GM23338 (cell line): ENCODE data around the gene DGLUCY. TPM values are rescaled to one million over a fixed set of nuclear protein-coding genes. Genes with fewer than 3 reads are reported as not detected.

Source experiments
- ATAC-seq: fragments of 200-7000 bp; cut with Tn5 transposase; 3 replicates; pipeline ENCODE4 v1.9.1; 2020
- DNase-seq: peaks from one replicate; pipeline ENCODE4 v3.0.0-alpha.2; 2015; ENCODE audit warnings: low spot score
- H2AFZ ChIP-seq: fragments of 200-600 bp; sonication (generic); 2 replicates; pipeline ENCODE4 v1.8.0; 2016; ENCODE audit warnings: antibody characterized with exemption, mild to moderate bottlenecking, moderate library complexity
- H3F3A ChIP-seq: fragments of 200-600 bp; sonication (generic); replicated peaks from 2 replicates; pipeline ENCODE4 v1.8.0; 2017; ENCODE audit warnings: antibody characterized with exemption, mixed run types, low read depth
- H3K27ac ChIP-seq: fragments of 200-600 bp; sonication (generic); 2 replicates; pipeline ENCODE4 v1.6.1; 2016; ENCODE audit warnings: low read depth
- H3K27me3 ChIP-seq: fragments of 200-600 bp; sonication (generic); 2 replicates; pipeline ENCODE4 v1.8.0; 2016; ENCODE audit warnings: mild to moderate bottlenecking, mixed run types, moderate library complexity; ENCODE audit not compliant: insufficient read depth
- H3K36me3 ChIP-seq: fragments of 200-600 bp; sonication (generic); 2 replicates; pipeline ENCODE4 v1.8.0; 2016; ENCODE audit warnings: mild to moderate bottlenecking; ENCODE audit not compliant: insufficient read depth
- H3K4me1 ChIP-seq: fragments of 200-600 bp; sonication (generic); 2 replicates; pipeline ENCODE4 v1.8.0; 2016; ENCODE audit warnings: mild to moderate bottlenecking, moderate library complexity; ENCODE audit not compliant: insufficient read depth
- H3K4me2 ChIP-seq: fragments of 200-600 bp; sonication (generic); 2 replicates; pipeline ENCODE4 v1.7.1; 2017; ENCODE audit warnings: mixed run types
- H3K4me3 ChIP-seq: fragments of 200-600 bp; sonication (generic); 2 replicates; pipeline ENCODE4 v1.6.1; 2016; ENCODE audit warnings: mixed run types
- H3K79me2 ChIP-seq: fragments of 200-600 bp; sonication (generic); replicated peaks from 2 replicates; pipeline ENCODE4 v1.8.0; 2017; ENCODE audit warnings: mild to moderate bottlenecking; ENCODE audit not compliant: insufficient read depth
- H3K9me2 ChIP-seq: fragments of 200-600 bp; sonication (generic); 2 replicates; pipeline ENCODE4 v1.8.0; 2017; ENCODE audit not compliant: insufficient read depth
- H4K20me1 ChIP-seq: fragments of 200-600 bp; sonication (generic); replicated peaks from 2 replicates; pipeline ENCODE4 v1.8.0; 2017; ENCODE audit warnings: mild to moderate bottlenecking; ENCODE audit not compliant: insufficient read depth
- H3K27ac Mint-ChIP-seq: 2 replicates; pipeline ENCODE4 v1.8.0; 2020; ENCODE audit warnings: inconsistent platforms, mild to moderate bottlenecking, moderate library complexity, mixed read lengths
- H3K27me3 Mint-ChIP-seq: 3 replicates; pipeline ENCODE4 v1.8.0; 2022; ENCODE audit warnings: low read depth, mild to moderate bottlenecking, moderate library complexity, mixed read lengths, inconsistent platforms; ENCODE audit not compliant: insufficient read depth, poor library complexity
- H3K36me3 Mint-ChIP-seq: 3 replicates; pipeline ENCODE4 v1.8.0; 2021; ENCODE audit warnings: low read depth, mild to moderate bottlenecking, inconsistent platforms, moderate library complexity, mixed read lengths
- H3K4me1 Mint-ChIP-seq: 3 replicates; pipeline ENCODE4 v1.8.0; 2020; ENCODE audit warnings: mild to moderate bottlenecking, inconsistent platforms, mixed read lengths
- H3K4me3 Mint-ChIP-seq: 3 replicates; pipeline ENCODE4 v1.8.0; 2021; ENCODE audit warnings: moderate library complexity, mild to moderate bottlenecking, inconsistent platforms, mixed read lengths
- H3K9me3 Mint-ChIP-seq: 3 replicates; pipeline ENCODE4 v1.8.0; 2020; ENCODE audit warnings: moderate library complexity, mild to moderate bottlenecking, inconsistent platforms, mixed read lengths
- CREB1 ChIP-seq: fragments of 250-450 bp; sonication (Bioruptor Pico); IDR thresholded peaks from 2 replicates; pipeline ENCODE4 v1.5.0; 2020; ENCODE audit warnings: low read depth, mild to moderate bottlenecking, moderate library complexity
- CTCF ChIP-seq, 2 experiments: fragments of 200-600 bp in 1 of 2; sonication (generic) in 1 of 2; conservative IDR thresholded peaks; 2 replicates each; pipeline versions ENCODE4 v1.5.1 to v1.6.1; 2016 to 2017; ENCODE audit warnings: antibody characterized with exemption in 2 of 2, low read depth in 2 of 2, mild to moderate bottlenecking in 2 of 2, moderate library complexity in 1 of 2
- EZH2 ChIP-seq: fragments of 200-600 bp; sonication (generic); IDR thresholded peaks from one replicate; pipeline ENCODE4 v1.8.0; 2017; ENCODE audit warnings: antibody characterized with exemption, mild to moderate bottlenecking, low read depth; ENCODE audit not compliant: unreplicated experiment
- EZH2phosphoT487 ChIP-seq: fragments of 200-600 bp; sonication (generic); IDR thresholded peaks from one replicate; pipeline ENCODE4 v1.8.1; 2018; ENCODE audit warnings: antibody characterized with exemption; ENCODE audit not compliant: unreplicated experiment
- JUNB ChIP-seq: IDR thresholded peaks from one replicate; pipeline ENCODE4 v1.6.1; 2016; ENCODE audit warnings: antibody characterized with exemption; ENCODE audit not compliant: unreplicated experiment
- NANOG ChIP-seq: IDR thresholded peaks from 2 replicates; pipeline ENCODE4 v1.6.1; 2016; ENCODE audit warnings: antibody characterized with exemption, borderline replicate concordance
- POLR2AphosphoS5 ChIP-seq: IDR thresholded peaks from 2 replicates; pipeline ENCODE4 v1.6.1; 2016; ENCODE audit warnings: antibody characterized with exemption, low read depth
- REST ChIP-seq: IDR thresholded peaks from one replicate; pipeline ENCODE4 v1.6.1; 2018; ENCODE audit warnings: antibody characterized with exemption; ENCODE audit not compliant: unreplicated experiment
- STAT1 ChIP-seq: IDR thresholded peaks from one replicate; pipeline ENCODE4 v1.6.1; 2016; ENCODE audit warnings: antibody characterized with exemption; ENCODE audit not compliant: unreplicated experiment
- ZNF114 ChIP-seq: fragments of 250-450 bp; sonication (Bioruptor Pico); IDR thresholded peaks from 2 replicates; pipeline ENCODE4 v1.5.0; 2020; ENCODE audit warnings: mild to moderate bottlenecking, moderate library complexity
- ZNF331 ChIP-seq: fragments of 250-450 bp; sonication (Bioruptor Pico); IDR thresholded peaks from 2 replicates; pipeline ENCODE4 v1.5.0; 2020; ENCODE audit warnings: low read depth, mild to moderate bottlenecking, moderate library complexity
- ZNF462 ChIP-seq: fragments of 250-450 bp; sonication (Bioruptor Pico); IDR thresholded peaks from 2 replicates; pipeline ENCODE4 v1.5.0; 2020; ENCODE audit warnings: mild to moderate bottlenecking, moderate library complexity
- polyA plus RNA-seq: library from polyadenylated mRNA; unstranded; fragments of >200 nt; fragmentation: Nextera tagmentation; extraction: Ambion mirVana; gene quantifications from 2 replicates; pipeline ENCODE4 v1.2.1, GENCODE V29; 2016
- total RNA-seq: library from RNA; depleted of rRNA; stranded (reverse); fragments of >200 nt; shearing (Covaris generic); gene quantifications from 2 replicates; pipeline ENCODE4 v1.2.3, GENCODE V29; 2014
- TF ChIP-seq, protein P1 (sequence below): IDR thresholded peaks from 2 replicates; pipeline ENCODE4 v1.6.1; 2016; ENCODE audit warnings: antibody characterized with exemption

The DGLUCY gene
- total and polyA plus RNA-seq, 2 experiments from 2014 or later = 14.6 to 31.6 TPM

DNA sequence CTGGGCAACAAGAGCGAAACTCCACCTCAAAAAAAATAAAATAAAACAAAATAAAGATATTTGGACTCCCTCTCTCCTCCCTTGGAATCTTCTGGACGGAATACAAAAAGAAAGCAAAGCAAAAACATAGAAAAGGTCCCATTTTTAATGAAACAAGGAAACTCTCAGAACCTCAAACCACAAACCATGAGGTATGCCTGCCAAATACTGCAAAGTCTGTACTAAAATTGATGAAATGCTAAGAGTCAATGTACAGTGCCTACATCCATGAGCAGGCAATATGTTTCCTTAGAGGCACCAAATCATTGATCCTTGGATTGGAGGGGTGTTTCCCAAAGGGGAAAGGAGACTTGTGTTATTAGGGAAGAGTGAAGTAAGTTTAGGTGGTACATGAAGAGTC lies 45.2 kb upstream of the DGLUCY start:
- Histone ChIP-seq H3K36me3 (no peaks in the 10 kb centered on the region), H3K4me1 (no peaks in the 10 kb centered on the region), H3K9me2 (no peaks in the 10 kb centered on the region), H3K79me2 (no peaks in the 10 kb centered on the region), H3F3A (no peaks in the 10 kb centered on the region), H3K4me2 (no peak overlapping the region), H3K27ac (no peak overlapping the region), H4K20me1 (no peaks in the 10 kb centered on the region), H3K27me3 (no peaks in the 10 kb centered on the region), H2AFZ (no peak overlapping the region), H3K4me3 (no peak overlapping the region)
- ATAC-seq = no peak
- H3K4me3 Mint-ChIP-seq = no peak overlapping the region
- H3K27me3 Mint-ChIP-seq = peaks cover 2% of the 10 kb centered on the region
- no peak for DNase-seq
- no peaks in the 10 kb centered on the region; the same call in 2 of the 3 replicates for H3K9me3 Mint-ChIP-seq
- no peaks in the 10 kb centered on the region for H3K36me3 Mint-ChIP-seq
- no peak overlapping the region for H3K27ac Mint-ChIP-seq
- TF ChIP-seq ZNF114 = no peak
- TF ChIP-seq ZNF462 = no peak
- TF ChIP-seq CTCF (conservative IDR thresholded peaks at IDR 0.05; ENCODE audit: low read depth in 2 of 2) = no peak
- no peak for TF ChIP-seq REST
- TF ChIP-seq STAT1 = no peak
- TF ChIP-seq NANOG = no peak
- no peak for TF ChIP-seq CREB1 (CRISPR knock-in tag)
- no peak for TF ChIP-seq JUNB
- TF ChIP-seq POLR2AphosphoS5 = no peak
- no peak for TF ChIP-seq ZNF331
- no peak for TF ChIP-seq EZH2phosphoT487
- TF ChIP-seq EZH2 = no peak
- TF ChIP-seq, protein P1, sequence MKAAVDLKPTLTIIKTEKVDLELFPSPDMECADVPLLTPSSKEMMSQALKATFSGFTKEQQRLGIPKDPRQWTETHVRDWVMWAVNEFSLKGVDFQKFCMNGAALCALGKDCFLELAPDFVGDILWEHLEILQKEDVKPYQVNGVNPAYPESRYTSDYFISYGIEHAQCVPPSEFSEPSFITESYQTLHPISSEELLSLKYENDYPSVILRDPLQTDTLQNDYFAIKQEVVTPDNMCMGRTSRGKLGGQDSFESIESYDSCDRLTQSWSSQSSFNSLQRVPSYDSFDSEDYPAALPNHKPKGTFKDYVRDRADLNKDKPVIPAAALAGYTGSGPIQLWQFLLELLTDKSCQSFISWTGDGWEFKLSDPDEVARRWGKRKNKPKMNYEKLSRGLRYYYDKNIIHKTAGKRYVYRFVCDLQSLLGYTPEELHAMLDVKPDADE = no peak
- H3K4me1 Mint-ChIP-seq = no peaks in the 10 kb centered on the region
